HG03558 (cell line): ENCODE data around the gene IGFBP7.

Experiments used
- ATAC-seq: cut with Tn5 transposase; IDR thresholded peaks from one replicate; pipeline ENCODE4 v1.9.1; 2021; ENCODE audit warnings: moderate number of reproducible peaks; ENCODE audit not compliant: unreplicated experiment; ENCODE audit errors: extremely low read depth

The IGFBP7 gene

GRCh38 chr4:57131849-57132742 is 21.9 kb upstream of the IGFBP7 start:
- ATAC-seq: no peak

- ATAC-seq: no peak
Observed at GRCh38 chr4:57129477-57129876, 19.3 kb upstream of the IGFBP7 start.

- no peak for ATAC-seq
Observed at GRCh38 chr4:57127361-57127760, 17.2 kb upstream of the IGFBP7 start.

GRCh38 chr4:57125996-57126395 is 15.8 kb upstream of the IGFBP7 start:
- ATAC-seq: no peak

- no peak for ATAC-seq
Observed at GRCh38 chr4:57124145-57124544, 14.0 kb upstream of the IGFBP7 start.

GRCh38 chr4:57122959-57123358 is 12.8 kb upstream of the IGFBP7 start:
- ATAC-seq: no peak

GRCh38 chr4:57119054-57119651 is 9.0 kb upstream of the IGFBP7 start:
- ATAC-seq: no peak

- ATAC-seq: no peak
Observed at GRCh38 chr4:57117491-57117890, 7.3 kb upstream of the IGFBP7 start.

GRCh38 chr4:57116245-57116644 is 6.1 kb upstream of the IGFBP7 start:
- ATAC-seq: no peak

GRCh38 chr4:57114973-57115372 is 4.8 kb upstream of the IGFBP7 start:
- no peak for ATAC-seq

- no peak for ATAC-seq
Observed at GRCh38 chr4:57113870-57114269, 3.7 kb upstream of the IGFBP7 start.

- no peak for ATAC-seq
Observed at GRCh38 chr4:57110640-57111511, 691 bp upstream of the IGFBP7 start.

- ATAC-seq: no peak
Observed at GRCh38 chr4:57109411-57109846, 756 bp downstream of the IGFBP7 start.

- ATAC-seq: no peak
Observed at GRCh38 chr4:57106181-57106580, 4.0 kb downstream of the IGFBP7 start.

GRCh38 chr4:57104706-57105560 is 5.3 kb downstream of the IGFBP7 start:
- no peak for ATAC-seq

GRCh38 chr4:57103051-57103450 is 7.1 kb downstream of the IGFBP7 start:
- ATAC-seq: no peak

GRCh38 chr4:57102050-57102624 is 8.0 kb downstream of the IGFBP7 start:
- no peak for ATAC-seq

GRCh38 chr4:57100979-57101651 is 9.1 kb downstream of the IGFBP7 start:
- no peak for ATAC-seq

GRCh38 chr4:57099363-57099762 is 10.8 kb downstream of the IGFBP7 start:
- no peak for ATAC-seq
